Measurements from ENCODE around the gene PALS1. TPM values are rescaled to one million over a fixed set of nuclear protein-coding genes. Genes with fewer than 3 reads are reported as not detected.
"Not testable (repeated sequence)": the region's sequence is repeated elsewhere in the genome, so short reads cannot be mapped to it uniquely, and the experiment has no call there.

PALS1 gene
- total RNA-seq, 2 experiments from 2014 or later: 6.5 to 7.0 TPM

DNA sequence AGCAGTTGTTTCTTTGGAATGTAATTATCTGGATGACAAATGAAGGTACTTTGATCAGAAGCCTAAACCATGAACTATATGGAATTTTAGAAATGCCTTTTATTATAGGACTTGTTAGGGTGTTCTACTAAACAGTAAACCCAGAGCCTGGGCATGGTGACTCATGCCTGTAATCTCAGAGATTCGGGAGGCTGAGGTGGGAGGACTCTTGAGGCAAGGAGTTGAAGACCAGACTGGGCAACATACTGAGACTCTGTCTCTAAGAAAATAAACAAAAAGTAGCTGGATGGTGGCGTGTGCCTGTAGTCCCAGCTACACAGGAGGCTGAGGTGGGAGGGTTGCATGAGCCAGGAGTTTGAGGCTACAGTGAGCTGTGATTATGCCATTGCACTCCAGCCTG is 23.9 kb downstream of the PALS1 start:
- CTCF ChIA-PET: no interaction called here
- POLR2A ChIA-PET: interaction anchor here (0.8 kb wide), 1 partner anchor 9 kb away, joined by 3 read pairs; no protein-coding TSS in a partner anchor
- Mint-ChIP-seq H3K4me1 (peaks cover 15% of the 10 kb centered on the region), H3K9me3 (no peaks in the 10 kb centered on the region), H3K4me3 (no peak overlapping the region), H3K27ac (no peak overlapping the region), H3K27me3 (no peaks in the 10 kb centered on the region), H3K36me3 (ENCODE audit: low read depth) (no peaks in the 10 kb centered on the region)
- no peak for DNase-seq

GRCh38 chr14:67267576-67268328 is 26.5 kb downstream of the PALS1 start:
- H3K4me3 Mint-ChIP-seq: no peak overlapping the region
- POLR2A ChIA-PET: no interaction called here
- CTCF ChIA-PET: no interaction called here
- no peak overlapping the region for H3K27ac Mint-ChIP-seq
- no peak for DNase-seq
- H3K4me1 Mint-ChIP-seq: peaks cover 15% of the 10 kb centered on the region
- H3K36me3 Mint-ChIP-seq (ENCODE audit: low read depth): peaks cover 7% of the 10 kb centered on the region
- no peaks in the 10 kb centered on the region for H3K27me3 Mint-ChIP-seq
- H3K9me3 Mint-ChIP-seq: no peaks in the 10 kb centered on the region

DNA sequence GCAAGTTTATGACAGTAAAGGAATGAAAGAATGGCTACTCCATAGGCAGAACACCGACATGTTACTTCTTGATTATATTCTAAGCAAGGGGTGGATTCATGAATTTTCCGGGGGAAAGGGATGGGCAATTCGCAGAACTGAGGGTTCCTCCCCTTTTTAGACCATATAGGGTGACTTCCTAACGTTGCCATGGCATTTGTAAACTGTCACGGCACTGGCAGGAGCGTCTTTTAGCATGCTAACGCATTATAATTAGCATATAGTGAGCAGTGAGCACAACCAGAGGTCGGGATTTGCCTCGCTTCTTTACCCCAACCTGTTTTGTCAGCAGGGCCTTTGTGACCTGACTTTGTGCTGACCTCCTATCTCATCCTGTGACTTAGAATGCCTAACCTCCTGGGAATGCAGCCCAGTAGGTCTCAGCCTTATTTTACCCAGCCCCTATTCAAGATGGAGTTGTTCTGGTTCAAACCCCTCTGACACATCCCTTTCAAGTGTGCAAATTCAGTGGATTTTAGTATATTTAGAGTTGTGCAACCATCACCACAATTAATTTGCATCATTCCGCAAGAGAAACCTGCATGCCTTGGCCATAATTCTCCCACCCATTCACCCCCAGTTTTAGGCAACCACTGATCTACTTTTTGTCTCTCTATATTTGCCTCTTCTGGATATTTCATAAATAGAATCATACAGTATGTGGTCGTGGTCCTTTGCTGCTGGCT is 27.4 kb downstream of the PALS1 start:
- Mint-ChIP-seq H3K36me3 (ENCODE audit: low read depth) (peaks cover 13% of the 10 kb centered on the region), H3K9me3 (peaks cover under 1% of the 10 kb centered on the region), H3K27ac (no peak overlapping the region), H3K4me1 (peaks cover 15% of the 10 kb centered on the region), H3K4me3 (no peak overlapping the region), H3K27me3 (no peaks in the 10 kb centered on the region)
- POLR2A ChIA-PET: no interaction called here
- DNase-seq: no peak
- CTCF ChIA-PET: no interaction called here

DNA sequence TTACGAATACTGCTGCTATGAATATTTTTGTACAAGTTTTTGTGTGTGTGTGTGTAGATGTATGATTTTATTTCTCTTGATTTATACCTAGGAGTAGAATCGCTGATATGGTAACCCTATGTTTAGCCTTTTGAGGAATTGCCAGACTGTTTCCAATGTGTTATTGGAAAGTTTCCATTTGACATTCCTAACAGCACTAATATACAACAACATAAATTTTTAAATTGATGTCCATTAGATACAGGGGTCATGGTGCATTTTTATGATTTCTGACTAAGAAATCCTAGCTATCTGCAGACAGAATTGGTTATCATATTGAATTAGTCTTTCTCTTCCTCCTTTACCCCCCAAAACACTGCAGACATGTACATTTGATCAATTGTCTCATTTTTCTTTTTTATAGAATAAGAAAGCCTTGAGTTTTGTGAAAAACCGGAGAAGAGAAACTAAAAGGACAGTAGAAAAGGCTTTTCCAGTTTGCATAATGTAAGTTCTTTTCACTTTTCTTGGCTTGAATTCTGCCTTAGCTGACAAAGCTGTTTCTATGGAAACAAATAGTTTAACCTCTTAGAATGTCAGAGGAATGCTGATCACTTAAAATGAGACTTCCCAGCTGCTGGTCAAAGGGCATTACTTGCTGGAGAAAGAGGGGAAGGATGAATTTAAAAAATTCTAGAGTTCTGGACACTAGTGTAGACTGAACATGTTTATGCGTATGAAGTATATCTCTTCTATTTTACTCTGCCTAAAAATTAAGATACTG is 28.2 kb downstream of the PALS1 start:
- Mint-ChIP-seq H3K9me3 (peaks cover 3% of the 10 kb centered on the region), H3K36me3 (ENCODE audit: low read depth) (peaks cover 16% of the 10 kb centered on the region), H3K4me3 (no peak overlapping the region), H3K4me1 (peaks cover 15% of the 10 kb centered on the region), H3K27me3 (no peaks in the 10 kb centered on the region), H3K27ac (no peak overlapping the region)
- POLR2A ChIA-PET: no interaction called here
- CTCF ChIA-PET: no interaction called here
- DNase-seq: no peak

DNA sequence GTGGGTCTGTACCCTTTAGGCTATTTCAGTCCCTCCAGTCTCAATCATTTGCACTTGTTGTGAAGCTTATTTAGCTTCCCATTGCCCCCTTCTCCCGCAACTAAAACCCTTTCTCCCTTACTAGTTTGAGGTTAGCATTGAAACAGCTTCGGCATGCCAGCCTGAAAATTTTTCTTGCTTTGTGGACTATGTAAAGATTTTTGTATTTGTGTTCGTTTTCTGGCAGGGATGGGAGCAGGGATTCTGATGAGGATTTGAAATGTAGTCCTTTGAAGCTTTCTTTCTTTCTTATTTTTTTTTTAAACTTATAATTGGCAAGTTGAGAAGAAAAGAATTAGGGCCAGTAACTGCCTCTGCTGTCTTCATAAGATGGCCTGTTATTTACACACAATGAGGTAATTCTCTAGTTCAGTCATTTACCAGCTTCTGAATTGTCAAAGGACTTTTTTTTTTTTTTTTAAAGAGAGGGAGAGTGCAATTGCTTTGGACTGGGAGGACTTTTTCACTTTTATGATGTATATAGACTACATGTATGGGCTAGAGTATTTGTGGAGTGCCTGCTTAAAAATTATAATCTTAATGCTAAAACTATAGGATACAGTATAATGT is 29.0 kb downstream of the PALS1 start:
- CTCF ChIA-PET: no interaction called here
- H3K4me3 Mint-ChIP-seq: no peak overlapping the region
- peaks cover 16% of the 10 kb centered on the region for H3K36me3 Mint-ChIP-seq (ENCODE audit: low read depth)
- no peak for DNase-seq
- POLR2A ChIA-PET: no interaction called here
- H3K4me1 Mint-ChIP-seq: peaks cover 15% of the 10 kb centered on the region
- no peak overlapping the region for H3K27ac Mint-ChIP-seq
- H3K9me3 Mint-ChIP-seq: peaks cover 3% of the 10 kb centered on the region
- no peaks in the 10 kb centered on the region for H3K27me3 Mint-ChIP-seq

DNA sequence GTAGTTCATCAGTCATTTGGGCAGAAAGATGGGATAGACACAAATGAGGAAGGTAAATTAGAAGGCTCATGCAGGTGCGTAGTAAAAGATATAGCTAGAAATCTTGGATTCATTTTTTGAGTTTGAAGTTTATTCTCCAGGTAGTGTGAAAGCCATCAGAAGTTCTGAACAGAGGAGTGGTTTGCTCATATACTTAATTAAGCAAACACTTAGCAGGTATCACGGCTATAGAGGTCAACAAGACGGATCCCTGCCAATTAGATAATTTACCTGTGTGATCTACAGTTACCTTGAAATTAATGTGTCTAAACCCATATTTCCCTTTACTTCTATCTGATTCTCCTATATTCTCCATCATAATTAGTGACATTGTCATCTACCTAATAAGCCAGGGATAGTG is 29.7 kb downstream of the PALS1 start:
- H3K4me1 Mint-ChIP-seq: peaks cover 15% of the 10 kb centered on the region
- POLR2A ChIA-PET: no interaction called here
- H3K9me3 Mint-ChIP-seq: peaks cover 3% of the 10 kb centered on the region
- no peak overlapping the region for H3K4me3 Mint-ChIP-seq
- CTCF ChIA-PET: no interaction called here
- no peak for DNase-seq
- no peaks in the 10 kb centered on the region for H3K27me3 Mint-ChIP-seq
- H3K36me3 Mint-ChIP-seq (ENCODE audit: low read depth): peaks cover 21% of the 10 kb centered on the region
- no peak overlapping the region for H3K27ac Mint-ChIP-seq

GRCh38 chr14:67273281-67273680 is 32.0 kb downstream of the PALS1 start:
- CTCF ChIA-PET: interaction anchor here (1.2 kb wide), 1 partner anchor 13 kb away, joined by 3 read pairs; no protein-coding TSS in a partner anchor
- DNase-seq, H3K27me3 Mint-ChIP-seq, H3K4me3 Mint-ChIP-seq, POLR2A ChIA-PET, H3K27ac Mint-ChIP-seq, H3K9me3 Mint-ChIP-seq, H3K4me1 Mint-ChIP-seq: not testable (repeated sequence)
- H3K36me3 Mint-ChIP-seq (ENCODE audit: low read depth): peaks cover 25% of the 10 kb centered on the region

DNA sequence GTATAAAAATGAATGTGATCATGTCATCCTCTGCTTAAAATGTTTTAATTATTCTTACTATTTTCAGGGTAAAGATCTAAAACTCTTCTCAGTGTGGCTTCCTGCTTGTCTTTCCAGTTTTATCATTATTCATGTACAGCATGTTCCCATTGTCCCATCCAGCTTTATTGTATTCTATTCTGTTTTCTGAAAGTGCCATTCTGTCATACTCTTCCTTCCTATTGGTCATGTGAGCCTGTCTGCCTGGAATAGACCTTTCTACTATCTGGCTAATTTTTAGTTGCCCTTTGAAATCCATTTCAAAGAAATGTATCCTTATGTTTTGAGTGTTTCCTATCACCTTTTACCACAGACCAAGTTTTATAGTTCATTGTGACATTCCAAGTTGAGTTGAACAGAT is 34.9 kb downstream of the PALS1 start:
- no peak for DNase-seq
- no peak overlapping the region for H3K27ac Mint-ChIP-seq
- peaks cover 27% of the 10 kb centered on the region for H3K36me3 Mint-ChIP-seq (ENCODE audit: low read depth)
- H3K4me3 Mint-ChIP-seq: no peak overlapping the region
- ChIA-PET CTCF (interaction anchor here (3.2 kb wide), 1 partner anchor 9 kb away, joined by 15 read pairs; no protein-coding TSS in a partner anchor), POLR2A (no interaction called here)
- H3K27me3 Mint-ChIP-seq: no peaks in the 10 kb centered on the region
- H3K9me3 Mint-ChIP-seq: peaks cover 3% of the 10 kb centered on the region
- H3K4me1 Mint-ChIP-seq: no peaks in the 10 kb centered on the region

DNA sequence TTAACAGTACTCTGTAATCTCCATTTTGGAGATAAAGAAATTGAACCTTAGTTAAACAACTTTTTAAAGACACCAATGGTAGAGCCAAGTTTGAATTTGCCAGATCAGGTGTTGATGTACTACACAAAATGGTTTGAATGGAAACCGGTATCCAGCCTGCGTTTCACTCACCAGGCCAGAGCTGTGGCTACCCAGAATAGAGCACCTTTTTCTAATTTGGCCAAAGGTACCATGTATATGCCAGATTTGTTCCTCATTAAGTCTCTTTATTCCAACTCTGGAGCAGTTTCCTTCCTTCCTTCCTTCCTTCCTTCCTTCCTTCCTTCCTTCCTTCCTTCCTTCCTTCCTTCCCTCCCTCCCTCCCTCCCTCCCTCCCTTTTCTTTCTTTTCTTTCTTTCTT is 39.3 kb downstream of the PALS1 start:
- Mint-ChIP-seq H3K4me3 (no peak overlapping the region), H3K36me3 (ENCODE audit: low read depth) (peaks cover 11% of the 10 kb centered on the region), H3K4me1 (no peaks in the 10 kb centered on the region), H3K9me3 (no peaks in the 10 kb centered on the region), H3K27me3 (no peaks in the 10 kb centered on the region), H3K27ac (no peak overlapping the region)
- no peak for DNase-seq
- CTCF ChIA-PET: no interaction called here
- POLR2A ChIA-PET: no interaction called here

- H3K9me3 Mint-ChIP-seq: no peaks in the 10 kb centered on the region
- H3K4me1 Mint-ChIP-seq: no peaks in the 10 kb centered on the region
- H3K27ac Mint-ChIP-seq: no peak overlapping the region
- H3K36me3 Mint-ChIP-seq (ENCODE audit: low read depth): no peaks in the 10 kb centered on the region
- POLR2A ChIA-PET: no interaction called here
- CTCF ChIA-PET: interaction anchor here (0.7 to 5.0 kb wide), 24 partner anchors 10 to 677 kb away, joined by 3 to 41 read pairs (median 3); partner anchors contain the start of genes ATP6V1D, EIF2S1 and PALS1
- DNase-seq: no peak
- H3K27me3 Mint-ChIP-seq: no peaks in the 10 kb centered on the region
- no peak overlapping the region for H3K4me3 Mint-ChIP-seq
Measured at GRCh38 chr14:67285876-67286452, 44.7 kb downstream of the PALS1 start.

Data from activated CD4-positive, alpha-beta memory T cell treated with anti-CD3 and anti-CD28 coated beads, Interleukin-2, amount 10 ng/mL, durations not matched to agents 7 days and 5 days (primary cell).